ENCODE data around the gene RFPL1.
A peak's percentile ranks its signal among the peaks of the same experiment; 100 is the strongest.
"Not testable (repeated sequence)": the region's sequence is repeated elsewhere in the genome, so short reads cannot be mapped to it uniquely, and the experiment has no call there.

Gene RFPL1

DNA sequence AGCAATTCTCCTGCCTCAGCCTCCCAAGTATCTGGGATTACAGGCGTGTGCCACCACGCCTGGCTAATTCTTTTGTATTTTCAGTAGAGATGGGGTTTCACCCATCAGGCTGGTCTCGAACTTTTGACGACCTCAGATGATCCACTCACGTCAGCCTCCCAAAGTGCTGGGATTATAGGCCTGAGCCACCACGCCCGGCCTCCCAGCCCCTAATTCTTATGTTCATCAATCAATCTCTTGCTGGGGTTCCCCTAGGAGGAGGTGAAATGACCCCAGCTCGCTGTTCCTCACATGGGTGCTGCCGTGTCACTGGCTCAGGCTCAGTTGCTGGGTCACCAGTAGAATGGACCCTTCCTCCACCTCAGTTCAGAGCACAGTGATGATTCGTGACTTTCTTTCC is at the start of gene RFPL1:
Gene RFPL1, plus strand, starts transcription at position 301 of the 400 bp plus-strand sequence.
- not testable (repeated sequence) for DNase-seq (ENCODE audit: low spot score)

DNA sequence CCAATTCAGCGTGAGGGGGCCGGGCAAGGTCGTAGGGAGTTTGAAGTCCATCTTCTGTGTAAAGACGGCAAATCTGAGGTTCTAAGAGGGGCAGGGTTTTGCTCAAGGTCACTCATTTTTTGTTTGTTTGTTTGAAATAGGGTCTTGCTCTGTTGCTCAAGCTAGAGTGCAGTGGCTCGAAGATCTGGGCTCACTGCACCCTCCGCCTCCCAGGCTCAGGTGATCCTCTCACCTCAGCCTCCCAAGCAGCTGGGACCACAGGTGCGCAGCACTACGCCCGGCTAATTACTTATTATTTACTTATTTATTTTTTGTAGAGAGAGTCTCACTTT is 49.7 kb upstream of the RFPL1 start:
- no peak for DNase-seq (ENCODE audit: low spot score)

DNA sequence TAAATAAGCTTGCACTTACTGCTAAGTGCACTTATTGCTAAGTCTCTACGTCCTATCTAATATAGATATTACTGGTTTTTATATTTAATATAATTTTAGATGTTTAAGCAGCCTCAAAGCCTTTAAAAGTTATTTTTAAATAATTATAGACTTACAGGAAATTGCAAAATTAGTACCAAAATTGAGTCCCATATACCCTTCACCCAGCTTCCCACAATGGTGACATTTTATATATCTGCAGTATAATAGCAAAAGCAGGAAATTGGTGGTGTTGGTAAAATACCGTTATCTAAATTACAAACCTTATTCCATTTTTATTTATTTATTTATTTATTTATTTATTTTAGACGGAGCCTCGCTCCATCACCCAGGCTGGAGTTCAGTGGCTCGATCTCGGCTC is 48.1 kb upstream of the RFPL1 start:
- DNase-seq (ENCODE audit: low spot score): no peak

DNA sequence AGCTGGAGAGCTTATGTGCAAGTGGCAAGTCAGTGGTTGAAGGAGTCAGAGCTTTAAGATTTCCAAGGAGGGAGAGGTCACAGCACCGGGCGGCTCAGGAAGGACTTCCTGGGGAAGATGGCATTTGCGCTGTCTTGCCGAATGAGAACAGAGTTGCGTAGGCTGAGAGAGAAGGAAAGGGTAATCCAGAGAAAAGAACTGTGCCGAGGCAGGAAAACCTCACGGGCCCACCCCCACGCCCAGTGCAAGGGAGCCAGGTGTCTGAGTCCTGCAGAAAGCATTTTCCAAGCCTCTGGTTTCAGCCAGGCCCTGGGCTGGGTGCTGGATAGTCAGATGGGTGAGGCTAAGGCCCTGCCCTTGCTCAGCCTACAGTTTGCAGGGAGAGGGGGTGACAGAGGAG is 46.8 kb upstream of the RFPL1 start:
- DNase-seq (ENCODE audit: low spot score): no peak

DNA sequence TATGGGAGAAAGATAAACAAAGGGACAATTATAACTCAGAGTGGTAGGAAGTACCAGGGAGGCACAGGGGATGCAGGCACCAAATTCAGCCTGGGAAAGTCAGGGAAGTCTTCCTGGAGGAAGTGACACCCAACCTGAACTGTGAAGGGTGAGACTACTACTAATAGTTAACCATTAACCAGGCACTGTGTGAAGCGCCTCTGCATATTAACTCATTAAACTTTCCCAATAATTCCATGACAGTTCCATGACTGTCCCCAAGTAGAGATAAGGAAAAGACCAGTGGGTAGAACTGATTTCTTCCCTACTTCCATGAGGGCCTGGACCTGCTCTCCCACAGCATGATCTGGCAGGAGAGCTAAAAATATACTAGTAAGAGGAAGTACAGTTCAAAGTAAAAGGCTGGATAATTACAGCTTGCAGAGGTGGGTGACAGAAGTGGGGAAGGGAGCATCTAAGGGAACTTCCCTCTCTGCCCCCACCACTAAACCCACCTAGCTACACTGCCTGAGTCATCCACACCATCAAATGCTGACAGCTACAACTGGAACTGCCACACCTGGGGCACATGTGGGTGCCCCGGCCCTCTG is 45.3 kb upstream of the RFPL1 start:
- DNase-seq (ENCODE audit: low spot score): peak; percentile 50

GRCh38 chr22:29394931-29395581 is 43.3 kb upstream of the RFPL1 start:
- DNase-seq (ENCODE audit: low spot score): peak; percentile 84

DNA sequence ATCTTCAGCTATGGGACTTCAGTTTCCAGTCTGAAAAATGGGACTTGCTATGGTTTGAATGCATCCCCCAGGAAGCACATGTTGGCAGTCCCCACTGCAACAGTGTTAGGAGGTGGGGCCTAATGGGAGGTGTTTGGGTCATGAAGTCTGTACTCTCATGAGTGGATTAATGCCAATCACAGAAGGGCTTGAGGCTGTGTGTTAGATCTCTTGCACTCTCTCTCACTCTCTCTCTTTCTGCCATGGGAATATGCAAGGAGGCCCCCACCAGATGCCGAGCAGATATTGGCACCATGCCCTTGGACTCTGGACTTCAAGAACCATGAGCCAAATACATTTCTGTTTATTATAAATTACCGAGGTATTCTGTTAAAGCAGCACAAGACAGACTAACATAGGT is 42.3 kb upstream of the RFPL1 start:
- no peak for DNase-seq (ENCODE audit: low spot score)

- DNase-seq (ENCODE audit: low spot score): no peak
Measured at GRCh38 chr22:29397791-29398190, 40.6 kb upstream of the RFPL1 start.

DNA sequence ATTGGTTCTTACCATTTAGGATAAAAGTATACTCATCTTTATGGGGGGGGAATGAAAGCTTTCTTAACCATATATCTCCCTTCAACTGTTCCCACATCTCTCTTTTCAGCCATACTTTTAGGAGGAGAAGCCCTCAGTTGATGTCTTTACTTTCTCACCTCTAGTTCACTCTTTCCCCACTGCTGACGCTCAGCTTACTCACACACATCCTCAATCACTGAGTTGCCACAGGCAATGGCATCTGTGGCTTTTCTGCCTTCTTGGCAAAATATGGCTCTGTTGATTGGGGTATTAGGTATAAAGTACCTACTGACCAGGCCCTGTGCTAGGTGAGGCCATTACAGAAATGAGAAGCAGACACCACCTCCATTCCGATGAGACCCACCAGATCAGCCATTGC is 37.8 kb upstream of the RFPL1 start:
- DNase-seq (ENCODE audit: low spot score): no peak

DNA sequence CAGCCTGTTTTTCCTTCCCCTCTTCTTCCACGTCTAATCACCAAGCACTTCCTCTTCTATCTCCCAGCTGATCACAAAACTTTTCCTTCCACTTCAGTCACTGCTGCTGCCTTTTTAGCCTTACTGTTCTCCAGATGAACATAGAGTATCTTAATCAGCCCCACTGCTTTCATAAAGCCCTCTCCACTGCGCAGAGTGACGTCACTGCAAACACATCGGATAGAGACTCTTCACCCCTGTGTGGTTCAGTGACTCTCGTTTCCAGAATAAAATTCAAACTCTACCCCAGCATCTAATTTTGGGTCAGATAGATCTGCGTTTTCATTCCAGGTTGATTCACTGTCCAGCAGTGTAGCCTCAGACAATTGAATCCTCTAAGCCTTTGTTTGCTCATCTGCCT is 36.8 kb upstream of the RFPL1 start:
- not testable (repeated sequence) for DNase-seq (ENCODE audit: low spot score)

DNA sequence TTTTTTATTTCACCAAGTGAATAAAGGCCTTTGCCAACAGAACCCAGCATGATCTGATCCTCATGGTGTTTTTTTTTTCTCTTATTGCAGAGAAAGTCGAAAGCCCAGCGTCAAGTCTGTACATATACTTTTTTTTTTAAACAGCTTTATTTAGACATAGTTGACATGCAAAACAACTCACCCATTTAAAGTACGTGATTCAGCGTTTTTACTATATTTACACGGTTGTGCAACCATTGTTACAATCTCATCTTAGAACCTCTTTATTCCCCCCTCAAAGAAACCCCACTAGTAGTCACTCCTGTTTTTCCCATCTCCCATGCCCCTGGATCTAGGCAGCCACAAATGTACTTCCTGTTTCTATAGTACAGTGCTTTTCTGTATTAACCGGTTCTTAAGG is 29.4 kb upstream of the RFPL1 start:
- DNase-seq (ENCODE audit: low spot score): no peak

GRCh38 chr22:29411569-29412211 is 26.7 kb upstream of the RFPL1 start:
- DNase-seq (ENCODE audit: low spot score): not testable (repeated sequence)

DNA sequence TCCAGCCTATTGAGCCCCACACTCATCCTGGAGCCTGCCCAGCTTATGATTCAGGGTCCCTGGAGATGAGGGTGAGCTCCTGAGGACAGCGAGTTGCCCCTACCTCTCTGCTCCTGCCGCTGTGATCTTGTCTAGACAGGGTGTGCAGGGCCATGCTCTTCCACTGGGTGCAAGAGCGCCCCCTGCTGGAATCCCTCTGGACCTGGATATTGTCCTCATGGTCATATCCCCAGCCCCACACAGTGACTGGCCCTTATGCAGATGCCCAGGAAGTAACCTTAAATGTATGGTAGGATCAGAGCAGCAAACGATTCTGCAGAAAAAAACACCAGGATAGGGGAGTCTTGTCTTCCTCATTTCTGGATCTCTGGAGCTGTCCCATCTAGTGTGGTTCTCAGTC is 25.6 kb upstream of the RFPL1 start:
- DNase-seq (ENCODE audit: low spot score): not testable (repeated sequence)

GRCh38 chr22:29414951-29415591 is 23.3 kb upstream of the RFPL1 start:
- not testable (repeated sequence) for DNase-seq (ENCODE audit: low spot score)

GRCh38 chr22:29418704-29419103 is 19.7 kb upstream of the RFPL1 start:
- not testable (repeated sequence) for DNase-seq (ENCODE audit: low spot score)

DNA sequence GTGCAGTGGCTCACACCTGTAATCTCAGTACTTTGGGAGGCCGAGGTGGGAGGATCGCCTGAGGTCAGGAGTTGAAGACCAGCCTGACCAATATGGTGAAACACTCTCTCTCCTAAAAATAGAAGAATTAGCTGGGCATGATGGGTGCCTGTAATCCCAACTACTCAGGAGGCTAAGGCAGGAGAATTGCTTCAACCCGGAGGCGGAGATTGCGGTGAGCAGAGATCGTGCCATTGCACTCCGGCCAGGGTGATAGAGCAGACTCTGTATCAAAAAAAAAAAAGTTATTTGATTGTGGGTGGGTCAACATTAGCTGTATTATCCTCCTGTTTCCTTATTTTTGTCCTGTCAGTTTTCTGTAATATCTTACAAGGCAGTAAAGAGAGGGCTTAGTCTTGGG is 11.9 kb upstream of the RFPL1 start:
- no peak for DNase-seq (ENCODE audit: low spot score)

DNA sequence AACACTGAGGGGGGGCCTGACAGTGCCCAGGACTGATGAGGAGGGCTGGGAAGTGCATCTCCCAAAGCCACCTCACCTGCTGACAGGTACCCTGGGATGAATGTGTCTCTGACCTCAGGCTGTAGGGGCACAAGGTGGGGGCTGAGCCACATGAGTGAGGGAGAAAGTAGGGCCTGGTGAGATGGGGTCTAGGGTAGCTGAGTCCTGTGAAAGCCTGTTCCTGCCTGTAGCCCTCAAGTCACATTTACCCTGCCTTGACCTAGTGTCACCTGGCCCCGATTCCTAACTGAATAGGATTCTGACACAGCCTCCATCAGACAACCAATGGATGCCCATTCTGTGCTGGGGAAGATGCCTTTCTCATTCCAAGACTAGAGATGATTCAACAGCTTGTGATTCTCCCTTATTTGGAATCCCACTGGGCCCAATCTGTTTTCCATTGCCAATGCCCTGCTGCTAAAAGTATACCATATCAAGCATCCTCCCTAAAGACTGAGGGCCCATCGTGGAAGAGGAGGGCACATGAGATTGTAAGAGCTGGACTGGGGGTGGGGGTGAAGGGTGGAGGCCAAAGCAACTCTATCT is 11.1 kb upstream of the RFPL1 start:
- DNase-seq (ENCODE audit: low spot score): no peak

DNA sequence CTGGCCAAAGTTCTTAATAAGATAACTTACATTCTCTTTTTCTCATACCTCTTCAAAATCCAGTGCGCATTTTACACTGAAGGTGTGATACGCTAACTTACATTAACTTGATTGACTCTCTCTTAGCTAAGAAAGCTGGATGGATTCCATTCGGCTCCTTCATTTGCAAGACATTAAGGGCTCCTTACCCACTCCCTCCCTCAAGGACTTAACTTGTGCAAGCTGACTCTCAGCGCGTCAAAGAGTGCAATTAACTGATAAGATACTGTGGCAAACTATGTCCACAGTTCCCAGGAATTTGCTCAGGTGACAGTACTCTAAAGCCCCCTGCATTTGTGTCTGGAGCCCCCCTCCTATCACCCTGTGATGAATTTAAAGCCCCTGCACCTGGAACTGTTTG is 6.4 kb upstream of the RFPL1 start:
- no peak for DNase-seq (ENCODE audit: low spot score)

DNA sequence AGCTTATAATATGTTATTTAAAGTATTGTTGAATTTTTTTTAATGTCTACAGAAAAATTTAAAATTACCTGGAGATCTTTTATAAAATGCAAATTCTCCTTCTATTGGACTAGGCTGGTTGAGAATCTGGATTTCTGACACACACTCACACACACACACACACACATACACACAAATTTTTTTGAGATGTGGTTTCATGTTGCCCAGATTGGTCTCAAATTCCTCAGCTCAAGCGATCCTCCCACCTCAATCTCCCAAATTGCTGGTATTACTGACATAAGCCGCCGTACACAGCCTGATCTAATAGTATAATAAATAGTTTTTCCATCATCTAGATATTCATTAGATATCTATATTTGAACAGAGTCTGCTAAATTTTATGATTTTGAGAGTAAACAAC is 4.5 kb upstream of the RFPL1 start:
- no peak for DNase-seq (ENCODE audit: low spot score)

DNA sequence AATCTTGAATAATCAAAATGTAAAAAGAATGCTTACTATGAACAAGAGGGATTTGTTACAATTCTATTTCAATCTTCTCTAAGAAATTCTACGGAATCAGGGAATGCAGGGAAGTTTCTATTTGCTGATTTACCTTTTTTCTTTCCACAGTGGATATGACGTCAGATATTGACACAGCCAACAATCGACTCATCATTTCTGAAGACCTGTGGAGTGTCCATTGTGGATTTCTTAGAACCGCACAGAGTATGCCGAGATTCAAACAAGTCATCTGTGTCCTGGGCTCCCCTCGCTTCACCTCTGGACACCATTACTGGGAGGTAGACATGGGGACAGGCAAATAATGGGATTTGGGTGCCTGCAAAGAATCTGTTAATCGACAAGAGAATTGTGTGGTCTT is 4.1 kb upstream of the RFPL1 start:
- no peak for DNase-seq (ENCODE audit: low spot score)

DNA sequence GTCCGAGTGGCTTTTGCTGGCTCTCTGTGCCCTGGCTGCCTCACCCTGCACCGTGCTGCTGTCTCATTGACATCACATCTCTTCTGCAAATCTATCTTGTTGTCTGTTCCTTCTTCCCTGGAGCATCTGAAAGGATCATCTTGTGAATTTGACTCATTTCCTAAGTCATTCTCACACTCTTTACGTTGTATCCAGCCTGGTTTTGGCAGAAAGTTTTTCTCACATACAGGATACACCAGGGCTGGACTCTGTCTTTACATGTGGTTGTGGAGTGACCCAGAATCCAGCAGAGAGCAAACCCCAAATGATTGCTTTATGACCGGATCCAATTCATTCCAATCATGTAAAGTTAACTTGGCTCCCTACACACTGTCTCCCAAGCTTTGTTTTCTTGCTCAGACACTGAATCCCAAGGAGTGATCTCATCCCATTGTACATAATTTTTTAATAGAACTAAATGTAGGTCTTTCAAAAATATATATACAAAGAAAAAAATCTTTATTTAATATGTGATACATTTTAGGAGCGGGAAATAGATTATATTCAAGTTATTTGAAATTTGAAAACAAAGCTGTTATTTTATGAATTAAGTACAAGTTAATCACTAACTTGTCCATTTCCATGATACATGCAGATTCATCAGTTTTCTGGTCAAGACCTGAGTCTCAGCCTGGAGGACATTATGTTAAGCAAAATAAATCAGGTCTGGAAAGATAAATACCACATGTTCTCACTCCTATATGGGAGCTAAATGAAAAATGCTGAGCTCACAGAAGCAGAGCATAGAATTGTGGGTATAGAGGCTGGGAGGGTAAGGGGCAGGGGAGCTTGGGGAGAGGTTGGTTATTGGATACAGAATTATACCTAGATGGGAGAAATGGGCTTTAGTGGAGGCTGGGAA is 2.9 kb upstream of the RFPL1 start:
- DNase-seq (ENCODE audit: low spot score): no peak

- no peak for DNase-seq (ENCODE audit: low spot score)
Measured at GRCh38 chr22:29442976-29443375, 4.6 kb downstream of the RFPL1 start.

Data from HuH-7.5 (cell line).